K562 (cell line): Measurements from ENCODE around the gene DLK1. TPM values are rescaled to one million over a fixed set of nuclear protein-coding genes. Genes with fewer than 3 reads are reported as not detected.

Experiments used
- AFF4 ChIP-seq: sonication (generic); formaldehyde crosslinking; IDR thresholded peaks from 2 replicates; pipeline ENCODE4 v1.8.0; 2023; ENCODE audit warnings: mild to moderate bottlenecking, missing genetic modification reagents
- HOXB6 ChIP-seq: fragments of 250-450 bp; sonication (Bioruptor Pico); IDR thresholded peaks from 2 replicates; pipeline ENCODE4 v1.5.1; 2022; ENCODE audit warnings: mild to moderate bottlenecking, borderline replicate concordance
- ID3 ChIP-seq, 2 experiments: fragments of 250-450 bp in 1 of 2; fragments of 450-650 bp in 1 of 2; sonication (Bioruptor Pico) in 1 of 2; IDR thresholded peaks; 2 replicates each; pipeline versions ENCODE4 v1.6.1 to v1.8.0; 2016 to 2021; ENCODE audit warnings: mild to moderate bottlenecking in 2 of 2, moderate library complexity in 2 of 2, missing compliant biosample characterization in 1 of 2, missing genetic modification characterization in 1 of 2
- MAZ ChIP-seq, 2 experiments: fragments of 450-650 bp in 1 of 2; sonication (generic) in 1 of 2; formaldehyde crosslinking; IDR thresholded peaks in 1 of 2; conservative IDR thresholded peaks in 1 of 2; 2 replicates each; pipeline versions ENCODE4 v1.4.0 to v1.5.0; 2020; ENCODE audit warnings: mild to moderate bottlenecking in 1 of 2, missing genetic modification reagents in 1 of 2
- NFRKB ChIP-seq: fragments of 450-650 bp; IDR thresholded peaks from 2 replicates; pipeline ENCODE4 v1.6.1; 2016; ENCODE audit warnings: low read depth
- RNF2 ChIP-seq: sonication (generic); IDR thresholded peaks from 2 replicates; pipeline ENCODE4 v1.6.1; 2016
- U2AF2 ChIP-seq: fragments of 200-400 bp; formaldehyde crosslinking; optimal IDR thresholded peaks from 2 replicates; pipeline ENCODE3; 2017; ENCODE audit warnings: low read depth, mild to moderate bottlenecking, low read length
- polyA plus RNA-seq, 8 experiments: library from polyadenylated mRNA; depleted of rRNA in 4 of 8; stranded (reverse) in 5 of 8; unstranded in 3 of 8; fragments of >200 nt; fragmentation: Nextera tagmentation in 2 of 8; fragmentation: Illumina TruSeq in 1 of 8; extraction: Ambion mirVana in 2 of 8; extraction: Trizol in 1 of 8; gene quantifications; 2 replicates each; pipeline versions ENCODE4 v1.2.1 to v1.2.3, GENCODE V29; 2011 to 2014; ENCODE audit warnings: inconsistent platforms in 1 of 8, missing spikeins in 1 of 8
- total RNA-seq, 7 experiments: library from RNA; depleted of rRNA in 6 of 7; stranded (reverse); fragments of >200 nt in 6 of 7; fragmentation: Illumina TruSeq in 2 of 7; extraction: Trizol in 2 of 7; gene quantifications; 2 replicates each; pipeline versions ENCODE4 v1.2.1 to v1.2.3, GENCODE V29; 2011 to 2021; ENCODE audit warnings: low replicate concordance in 1 of 7
- TF ChIP-seq, protein P1 (sequence below): fragments of 450-650 bp; IDR thresholded peaks from 2 replicates; pipeline ENCODE4 v1.6.1; 2018; ENCODE audit not compliant: partially characterized antibody

DLK1 gene
- total and polyA plus RNA-seq, 9 of the 15 experiments (the other 6 are each of a cell fraction or from before 2014, with no cell fraction given), result 4.4 to 97.2 (median 15.3) TPM

- TF ChIP-seq ID3 (CRISPR knock-in tag; IDR thresholded peaks at IDR 0.05) (no peak), ID3 (tag; IDR thresholded peaks at IDR 0.05) (peak; percentile 50; the same call in 1 of the 2 replicates), NFRKB (peak; percentile 93), RNF2 (no peak), AFF4 (CRISPR knock-in tag) (no peak), MAZ (CRISPR knock-in tag; conservative IDR thresholded peaks at IDR 0.05 in 1 of 2, IDR thresholded peaks at IDR 0.05 in 1 of 2) (0 out of 4 replicates have a peak, but pooled peaks of 1 of the 2 experiments have one; percentile 36), U2AF2 (no peak), HOXB6 (CRISPR knock-in tag) (no peak)
- TF ChIP-seq, protein P1, sequence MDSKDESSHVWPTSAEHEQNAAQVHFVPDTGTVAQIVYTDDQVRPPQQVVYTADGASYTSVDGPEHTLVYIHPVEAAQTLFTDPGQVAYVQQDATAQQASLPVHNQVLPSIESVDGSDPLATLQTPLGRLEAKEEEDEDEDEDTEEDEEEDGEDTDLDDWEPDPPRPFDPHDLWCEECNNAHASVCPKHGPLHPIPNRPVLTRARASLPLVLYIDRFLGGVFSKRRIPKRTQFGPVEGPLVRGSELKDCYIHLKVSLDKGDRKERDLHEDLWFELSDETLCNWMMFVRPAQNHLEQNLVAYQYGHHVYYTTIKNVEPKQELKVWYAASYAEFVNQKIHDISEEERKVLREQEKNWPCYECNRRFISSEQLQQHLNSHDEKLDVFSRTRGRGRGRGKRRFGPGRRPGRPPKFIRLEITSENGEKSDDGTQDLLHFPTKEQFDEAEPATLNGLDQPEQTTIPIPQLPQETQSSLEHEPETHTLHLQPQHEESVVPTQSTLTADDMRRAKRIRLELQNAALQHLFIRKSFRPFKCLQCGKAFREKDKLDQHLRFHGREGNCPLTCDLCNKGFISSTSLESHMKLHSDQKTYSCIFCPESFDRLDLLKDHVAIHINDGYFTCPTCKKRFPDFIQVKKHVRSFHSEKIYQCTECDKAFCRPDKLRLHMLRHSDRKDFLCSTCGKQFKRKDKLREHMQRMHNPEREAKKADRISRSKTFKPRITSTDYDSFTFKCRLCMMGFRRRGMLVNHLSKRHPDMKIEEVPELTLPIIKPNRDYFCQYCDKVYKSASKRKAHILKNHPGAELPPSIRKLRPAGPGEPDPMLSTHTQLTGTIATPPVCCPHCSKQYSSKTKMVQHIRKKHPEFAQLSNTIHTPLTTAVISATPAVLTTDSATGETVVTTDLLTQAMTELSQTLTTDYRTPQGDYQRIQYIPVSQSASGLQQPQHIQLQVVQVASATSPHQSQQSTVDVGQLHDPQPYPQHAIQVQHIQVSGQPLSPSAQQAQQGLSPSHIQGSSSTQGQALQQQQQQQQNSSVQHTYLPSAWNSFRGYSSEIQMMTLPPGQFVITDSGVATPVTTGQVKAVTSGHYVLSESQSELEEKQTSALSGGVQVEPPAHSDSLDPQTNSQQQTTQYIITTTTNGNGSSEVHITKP, result no peak
Measured at GRCh38 chr14:100770605-100771120, 44.0 kb downstream of the DLK1 start (continued).
